ENCODE measurements around the gene LRP1B. TPM values are rescaled to one million over a fixed set of nuclear protein-coding genes. Genes with fewer than 3 reads are reported as not detected.

Gene LRP1B
- total and polyA plus RNA-seq, 2 of the 8 experiments (the other 6 are each of a cell fraction or from before 2014, with no cell fraction given) = 0.03 TPM; not detected in 1

DNA sequence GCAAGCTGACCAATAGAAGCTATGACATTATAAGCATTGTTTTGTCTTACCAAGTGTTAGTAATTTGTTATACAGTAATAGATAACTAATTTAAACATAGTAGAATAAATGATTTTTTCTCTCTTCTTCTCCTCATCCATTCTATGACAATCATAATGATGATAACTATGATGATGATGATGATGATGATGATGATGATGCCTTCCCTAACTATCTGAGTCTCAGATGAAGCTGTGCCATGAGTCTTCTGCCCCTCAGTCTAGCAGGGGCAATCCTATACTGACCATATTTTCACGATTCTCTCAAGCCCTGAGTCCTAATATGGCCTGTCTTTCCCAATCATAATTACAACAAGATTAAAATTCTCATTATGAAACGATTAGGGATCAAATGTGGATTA, 1369.0 kb downstream of the LRP1B start (continued):
- no peak for TF ChIP-seq JUND (IDR thresholded peaks at IDR 0.05; ENCODE audit: low read length)
- TF ChIP-seq FOSL1 (IDR thresholded peaks at IDR 0.05; ENCODE audit: insufficient read depth, low read depth, low read length) = no peak
- no peak for TF ChIP-seq POLR2A (IDR thresholded peaks at IDR 0.05; ENCODE audit: control extremely low read depth in 1 of 2, low read depth in 2 of 2, low read length in 2 of 2)
- no peak for TF ChIP-seq BACH1 (IDR thresholded peaks at IDR 0.05; ENCODE audit: low read length)
- TF ChIP-seq ZNF274 (IDR thresholded peaks at IDR 0.05; ENCODE audit: borderline replicate concordance, extremely low read depth, low read length) = no peak
- TF ChIP-seq ASH2L (IDR thresholded peaks at IDR 0.05; ENCODE audit: low read length) = no peak
- no peak for TF ChIP-seq TBP (IDR thresholded peaks at IDR 0.05; ENCODE audit: low read depth, low read length)
- TF ChIP-seq TCF12 (IDR thresholded peaks at IDR 0.05; ENCODE audit: low read depth, low read length) = no peak

All from H1 (cell line).